HG02943 (cell line): ENCODE measurements around the gene SRPK1.
"Not testable (repeated sequence)": the region's sequence is repeated elsewhere in the genome, so short reads cannot be mapped to it uniquely, and the experiment has no call there.

Source experiments
- ATAC-seq: cut with Tn5 transposase; IDR thresholded peaks from one replicate; pipeline ENCODE4 v1.9.1; 2021; ENCODE audit warnings: mild to moderate bottlenecking, low read depth, moderate library complexity; ENCODE audit not compliant: unreplicated experiment

SRPK1 gene

GRCh38 chr6:35933844-35934243, 12.9 kb upstream of the SRPK1 start:
- ATAC-seq: no peak

GRCh38 chr6:35931873-35932272, 11.0 kb upstream of the SRPK1 start:
- ATAC-seq: not testable (repeated sequence)

DNA sequence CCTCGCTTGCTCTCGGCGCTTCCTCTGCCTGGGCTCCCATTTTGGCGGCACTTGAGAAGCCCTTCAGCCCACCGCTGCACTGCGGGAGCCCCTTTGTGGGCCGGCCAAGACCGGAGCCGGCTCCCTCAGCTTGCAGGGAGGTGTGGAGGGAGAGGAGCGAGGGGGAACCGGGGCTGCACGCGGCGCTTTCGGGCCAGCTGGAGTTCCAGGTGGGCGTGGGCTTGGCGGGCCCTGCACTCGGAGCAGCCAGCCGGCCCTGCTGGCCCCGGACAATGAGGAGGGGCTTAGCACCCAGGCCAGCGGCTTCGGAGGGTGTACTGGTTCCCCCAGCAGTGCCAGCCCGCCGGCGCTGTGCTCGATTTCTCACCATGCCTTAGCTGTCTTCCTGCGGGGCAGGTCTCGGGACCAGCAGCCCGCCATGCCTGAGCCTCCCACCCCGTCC, 10.2 kb upstream of the SRPK1 start:
- no peak for ATAC-seq

DNA sequence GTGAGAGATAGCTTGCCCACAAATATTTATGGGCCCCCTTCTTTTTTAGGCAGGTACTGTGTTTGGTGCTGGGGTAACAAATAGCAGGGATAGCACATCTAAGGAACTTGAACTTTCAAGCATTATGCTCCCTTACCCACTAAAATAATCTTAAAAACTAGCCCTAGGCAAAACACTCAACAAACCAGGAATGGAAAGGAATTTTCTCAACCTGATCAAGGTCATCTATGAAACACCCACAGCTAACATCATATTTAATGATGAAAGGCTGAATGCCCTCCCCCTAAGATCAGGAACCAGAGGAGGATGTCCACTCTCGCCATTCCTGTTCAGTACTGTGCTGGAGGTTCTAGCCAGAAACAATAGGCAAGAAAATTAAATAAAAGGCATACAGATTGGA, 8.7 kb upstream of the SRPK1 start:
- no peak for ATAC-seq

DNA sequence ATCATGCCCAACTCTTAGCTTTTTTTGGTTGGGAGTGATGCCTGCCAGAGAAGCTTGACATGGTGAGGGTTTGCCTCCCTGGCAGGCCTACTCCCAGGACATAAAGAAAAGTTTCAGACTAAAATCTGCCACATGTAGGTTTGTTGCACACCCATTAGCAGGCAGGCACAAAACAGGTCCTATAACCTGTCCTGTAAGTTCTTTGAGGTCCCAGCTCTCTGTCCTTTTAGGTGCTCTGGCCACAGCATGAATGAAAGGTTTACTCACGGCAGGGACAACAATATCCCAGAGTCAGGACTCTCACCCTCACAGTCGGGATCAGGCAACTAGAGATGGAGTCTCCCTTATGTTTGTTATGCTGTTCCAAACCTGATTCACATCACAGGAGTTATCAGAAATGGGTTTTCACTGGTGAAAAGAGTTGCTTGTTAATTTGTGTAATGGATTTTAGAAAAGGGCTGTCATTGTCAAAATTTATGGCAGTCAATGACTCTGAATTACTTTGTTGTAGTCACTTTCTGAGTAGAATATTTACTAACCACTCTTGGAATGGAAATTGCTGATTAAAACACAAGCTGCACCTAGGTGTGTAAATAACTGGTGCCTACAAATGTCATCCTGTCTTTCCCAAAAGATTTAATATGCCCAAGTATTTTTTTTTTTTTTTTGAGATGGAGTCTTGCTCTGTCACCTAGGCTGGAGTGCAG, 5.8 kb upstream of the SRPK1 start:
- no peak for ATAC-seq

GRCh38 chr6:35925961-35926360, 5.1 kb upstream of the SRPK1 start:
- no peak for ATAC-seq

DNA sequence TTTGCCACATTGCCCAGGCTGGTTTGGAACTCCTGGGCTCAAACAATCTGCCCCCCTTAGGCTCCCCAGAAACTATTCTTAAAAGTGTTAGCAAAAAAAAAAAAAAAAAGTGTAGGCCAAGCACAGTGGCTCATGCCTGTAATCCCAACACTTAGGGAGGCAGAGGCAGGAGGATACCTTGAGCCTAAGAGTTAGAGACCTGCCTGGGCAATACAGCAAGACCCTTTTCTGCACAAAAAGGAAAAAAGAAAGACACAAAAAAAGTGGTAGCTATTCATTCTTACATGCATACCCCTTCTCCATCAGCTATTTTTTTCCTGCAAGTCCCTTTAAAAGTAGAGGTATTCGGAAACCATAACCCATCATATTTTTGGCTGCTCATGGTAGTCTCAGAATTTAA, 3.2 kb upstream of the SRPK1 start:
- no peak for ATAC-seq

GRCh38 chr6:35922139-35922554, 1.2 kb upstream of the SRPK1 start:
- ATAC-seq: no peak

GRCh38 chr6:35919827-35920751, 809 bp downstream of the SRPK1 start:
- ATAC-seq: peak; percentile 24

DNA sequence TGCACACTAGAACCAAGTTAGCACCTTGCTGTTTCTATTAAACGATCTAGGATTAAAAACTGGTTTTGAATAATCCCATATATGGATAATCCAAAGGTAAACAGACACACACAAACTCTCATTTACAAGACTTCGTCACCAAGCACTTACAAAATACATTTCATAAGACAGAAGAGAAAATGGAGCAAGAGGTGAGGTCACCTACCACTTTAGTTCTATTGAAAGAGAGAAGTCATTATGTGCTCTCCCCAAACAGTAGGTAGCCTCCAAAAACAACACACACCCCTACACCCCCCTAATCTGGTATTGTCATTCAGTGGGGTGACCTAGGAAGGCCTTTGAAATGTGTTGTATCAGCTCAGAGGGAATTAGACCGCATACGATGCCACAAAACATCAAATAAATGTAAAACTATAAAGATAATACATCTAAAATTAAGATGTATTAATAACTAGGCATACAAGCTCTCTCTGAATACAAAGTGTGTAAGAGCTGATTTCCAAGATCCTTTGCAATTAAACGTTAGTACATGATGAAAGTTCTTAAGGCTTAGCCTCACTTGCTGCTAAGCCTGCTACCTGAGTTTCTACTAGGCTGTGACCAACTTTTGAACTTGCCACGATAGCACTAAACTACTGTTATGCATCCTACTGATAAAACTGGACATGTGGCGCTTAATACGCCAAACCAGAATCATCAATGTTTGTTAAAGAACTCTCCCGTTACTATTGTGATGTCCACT, 1.6 kb downstream of the SRPK1 start:
- no peak for ATAC-seq

DNA sequence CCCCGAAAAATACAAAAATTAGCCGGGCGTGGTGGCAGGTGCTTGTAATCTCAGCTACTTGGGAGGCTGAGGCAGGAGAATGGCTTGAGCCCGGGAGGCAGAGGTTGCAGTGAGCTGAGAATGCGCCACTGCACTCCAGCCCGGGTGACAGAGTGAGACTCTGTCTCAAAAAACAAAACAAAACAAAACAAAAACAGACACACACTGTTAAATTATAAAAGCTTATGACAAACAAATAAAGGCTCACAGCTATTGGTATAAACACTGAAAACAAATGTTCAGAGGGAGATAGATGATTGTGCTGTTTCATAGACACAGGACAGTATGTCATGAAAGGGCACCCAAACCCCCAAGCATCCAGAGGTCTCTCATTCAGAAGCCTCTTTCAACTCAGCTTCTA, 4.0 kb downstream of the SRPK1 start:
- ATAC-seq: not testable (repeated sequence)

GRCh38 chr6:35916056-35916455, 4.8 kb downstream of the SRPK1 start:
- no peak for ATAC-seq

- ATAC-seq: no peak
Measured at GRCh38 chr6:35914536-35914935, 6.4 kb downstream of the SRPK1 start.

DNA sequence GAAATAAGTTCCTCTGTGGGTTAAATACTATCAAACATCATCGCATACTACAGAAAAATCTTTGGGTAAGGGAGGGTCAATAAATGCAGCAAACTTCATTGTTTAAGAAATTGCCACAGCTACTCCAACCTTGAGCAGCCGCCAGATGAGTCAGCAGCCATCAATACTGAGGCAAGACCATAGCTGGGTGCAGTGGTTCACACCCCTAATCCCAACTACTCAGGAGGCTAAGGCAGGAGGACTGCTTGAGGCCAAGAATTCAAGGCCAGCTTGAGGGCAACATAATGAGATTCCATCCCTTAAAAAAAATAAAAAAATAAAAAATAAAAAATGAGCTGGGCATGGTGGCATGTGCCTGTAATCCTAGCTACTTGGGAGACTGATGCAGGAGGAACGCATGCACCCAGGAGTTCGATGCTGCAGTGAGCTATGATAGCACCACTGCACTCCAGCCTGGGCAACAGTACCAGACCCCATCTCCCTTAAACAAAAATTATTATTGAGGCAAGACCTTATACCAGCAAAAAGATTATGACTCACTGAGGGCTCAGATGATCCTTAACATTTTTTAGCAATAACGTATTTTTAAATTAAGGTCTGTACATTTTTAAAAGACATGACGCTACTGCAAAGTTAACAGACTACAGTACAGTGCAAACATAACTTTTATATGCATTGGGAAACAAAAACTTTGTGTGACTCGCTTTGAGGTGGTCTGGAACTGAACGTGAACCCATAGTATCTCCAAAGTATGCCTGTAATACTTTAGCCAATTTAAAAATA, 8.8 kb downstream of the SRPK1 start:
- ATAC-seq: no peak

- ATAC-seq: not testable (repeated sequence)
Measured at GRCh38 chr6:35909571-35909970, 11.3 kb downstream of the SRPK1 start.

DNA sequence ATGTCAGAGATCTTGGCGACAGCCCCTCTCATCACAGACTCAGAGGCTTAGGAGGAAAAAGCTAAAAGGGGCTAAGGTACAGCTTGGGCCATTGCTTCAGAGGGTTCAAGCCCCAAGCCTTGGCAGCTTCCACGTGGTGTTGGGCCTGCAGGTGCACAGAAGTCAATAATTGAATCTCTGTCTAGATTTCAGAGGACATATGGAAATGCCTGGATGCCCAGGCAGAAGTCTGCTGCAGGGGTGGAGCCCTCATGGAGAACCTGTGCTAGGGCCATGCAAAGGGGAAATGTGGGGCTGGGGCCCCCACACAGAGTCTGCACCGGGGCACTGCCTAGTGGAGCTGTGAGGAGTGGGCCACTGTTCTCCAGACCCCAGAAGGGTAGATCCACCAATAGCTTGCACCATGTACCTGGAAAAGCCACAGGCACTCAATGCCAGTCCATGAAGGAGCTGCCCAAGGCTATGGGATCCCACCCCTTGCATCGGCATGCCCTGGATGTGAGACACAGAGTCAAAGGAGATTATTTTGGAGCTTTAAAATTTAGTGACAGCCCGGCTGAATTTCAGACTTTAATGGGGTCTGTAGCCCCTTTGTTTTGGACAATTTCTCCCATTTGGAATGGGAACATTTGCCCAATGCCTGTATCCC, 12.0 kb downstream of the SRPK1 start:
- ATAC-seq: not testable (repeated sequence)

DNA sequence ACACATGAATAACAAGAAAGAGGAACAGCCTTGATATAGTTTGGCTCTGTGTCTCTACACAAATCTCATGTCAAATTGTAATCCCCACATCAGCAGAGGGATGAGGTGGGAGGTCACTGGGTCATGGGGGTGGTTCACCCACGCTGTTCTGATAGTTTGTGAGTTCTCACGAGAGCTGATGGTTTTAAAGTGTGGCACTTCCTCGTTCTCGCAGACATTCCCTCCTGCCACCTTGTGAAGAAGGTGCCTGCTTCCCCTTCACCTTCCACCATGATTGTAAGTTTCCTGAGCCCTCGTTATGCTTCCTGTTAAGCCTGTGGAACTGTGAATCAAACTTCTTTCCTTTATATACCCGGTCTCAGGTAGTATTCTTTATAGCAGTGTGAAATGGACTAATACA, 13.1 kb downstream of the SRPK1 start:
- ATAC-seq: no peak

DNA sequence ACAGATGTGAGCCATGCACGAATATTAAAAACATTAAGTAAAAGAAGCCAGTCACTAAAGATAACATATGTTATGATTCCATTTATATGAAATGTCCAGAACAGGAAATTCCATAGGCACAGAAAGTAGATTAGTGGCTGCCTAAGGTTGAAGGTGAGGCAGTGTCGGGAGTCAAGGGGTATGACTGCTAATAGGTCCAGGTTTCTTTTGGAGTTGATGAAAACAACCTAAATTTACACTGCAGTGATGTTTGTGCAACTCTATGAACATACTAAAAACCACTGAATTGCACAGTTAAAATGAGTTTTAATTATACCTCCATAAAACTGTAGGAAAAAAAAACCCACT, 14.4 kb downstream of the SRPK1 start:
- no peak for ATAC-seq

GRCh38 chr6:35905841-35906498, 14.9 kb downstream of the SRPK1 start:
- no peak for ATAC-seq
